COLO668 (cell line): ENCODE results near the gene GCK.

Experiments used
- DNase-seq: peaks from one replicate; lab custom pipeline; 2025; ENCODE audit not compliant: unreplicated experiment; lab: John Stamatoyannopoulos, UW

The GCK gene

GRCh38 chr7:44223362-44224079, 34.3 kb upstream of the GCK start:
- peak; percentile 92 for DNase-seq

- peak; percentile 84 for DNase-seq
Observed at GRCh38 chr7:44222776-44223261, 33.6 kb upstream of the GCK start.

GRCh38 chr7:44222074-44222473, 32.8 kb upstream of the GCK start:
- DNase-seq, result peak; percentile 25

GRCh38 chr7:44221231-44221791, 32.1 kb upstream of the GCK start:
- no peak for DNase-seq

- no peak for DNase-seq
Observed at GRCh38 chr7:44220358-44221112, 31.3 kb upstream of the GCK start.

- no peak for DNase-seq
Observed at GRCh38 chr7:44220046-44220357, 30.8 kb upstream of the GCK start.

- no peak for DNase-seq
Observed at GRCh38 chr7:44219371-44220045, 30.3 kb upstream of the GCK start.

GRCh38 chr7:44218418-44219201, 29.4 kb upstream of the GCK start:
- no peak for DNase-seq

- no peak for DNase-seq
Observed at GRCh38 chr7:44217852-44218402, 28.7 kb upstream of the GCK start.

- DNase-seq, result no peak
Observed at GRCh38 chr7:44217223-44217714, 28.0 kb upstream of the GCK start.

- no peak for DNase-seq
Observed at GRCh38 chr7:44216521-44217222, 27.4 kb upstream of the GCK start.

- peak; percentile 91 for DNase-seq
Observed at GRCh38 chr7:44216019-44216418, 26.8 kb upstream of the GCK start.

- peak; percentile 95 for DNase-seq
Observed at GRCh38 chr7:44215531-44215930, 26.3 kb upstream of the GCK start.

- no peak for DNase-seq
Observed at GRCh38 chr7:44213877-44214388, 24.7 kb upstream of the GCK start.

- DNase-seq, result no peak
Observed at GRCh38 chr7:44213206-44213876, 24.1 kb upstream of the GCK start.

- DNase-seq, result no peak
Observed at GRCh38 chr7:44212581-44213184, 23.4 kb upstream of the GCK start.

GRCh38 chr7:44212018-44212417, 22.8 kb upstream of the GCK start:
- no peak for DNase-seq

GRCh38 chr7:44211126-44211675, 22.0 kb upstream of the GCK start:
- DNase-seq, result no peak
